Gastroesophageal sphincter (tissue), 3 donors: ENCODE data around the gene SRSF8.

Experiments
- POLR2A ChIP-seq, 2 donors: fragments of 450-650 bp; IDR thresholded peaks; one replicate each; pipeline ENCODE4 v1.6.1; 2017; ENCODE audit warnings: antibody characterized with exemption in 2 of 2, mild to moderate bottlenecking in 2 of 2, moderate library complexity in 1 of 2
- TF ChIP-seq, protein P1 (sequence below), 4 experiments: fragments of 200-600 bp in 2 of 4; fragments of 450-650 bp in 2 of 4; sonication (generic) in 1 of 4; IDR thresholded peaks; one replicate each; pipeline ENCODE4 v1.5.1; 2017 to 2019; ENCODE audit warnings: antibody characterized with exemption in 4 of 4, mild to moderate bottlenecking in 2 of 4, moderate library complexity in 2 of 4

DNA sequence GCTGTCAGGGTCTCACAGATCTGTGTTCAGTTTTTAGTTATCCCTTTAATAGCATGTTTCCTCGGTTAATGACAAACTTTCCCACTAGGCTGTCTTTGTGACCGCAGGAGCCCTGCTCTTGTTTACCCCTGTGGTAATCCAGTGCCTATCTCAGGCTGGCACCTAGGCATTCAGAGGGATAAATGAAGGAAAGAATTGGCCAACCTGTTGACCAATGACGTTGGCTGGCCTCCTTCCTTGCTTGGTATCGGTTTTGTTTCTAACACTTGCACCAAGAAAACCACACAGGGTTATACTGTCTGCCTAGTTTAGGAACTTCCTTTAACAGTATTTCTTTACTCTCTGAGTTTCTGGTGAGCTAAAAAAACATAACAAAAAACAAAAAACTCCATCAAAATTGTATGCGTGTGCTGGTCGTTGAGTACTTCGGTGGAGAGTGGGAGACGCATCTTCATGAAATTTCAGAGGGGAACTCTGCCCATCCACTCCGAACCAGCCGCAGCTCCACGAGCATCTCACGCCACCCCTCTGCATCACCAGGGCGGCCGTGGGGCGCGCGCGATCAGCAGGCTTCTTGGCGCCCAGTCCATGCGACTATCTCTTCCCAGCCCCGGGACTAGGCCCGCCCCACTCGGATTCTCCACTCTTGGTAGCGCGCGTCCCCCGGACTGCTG lies 22.4 kb downstream of the SRSF8 start:
- no peak for TF ChIP-seq POLR2A (IDR thresholded peaks at IDR 0.05)
- TF ChIP-seq, protein P1, sequence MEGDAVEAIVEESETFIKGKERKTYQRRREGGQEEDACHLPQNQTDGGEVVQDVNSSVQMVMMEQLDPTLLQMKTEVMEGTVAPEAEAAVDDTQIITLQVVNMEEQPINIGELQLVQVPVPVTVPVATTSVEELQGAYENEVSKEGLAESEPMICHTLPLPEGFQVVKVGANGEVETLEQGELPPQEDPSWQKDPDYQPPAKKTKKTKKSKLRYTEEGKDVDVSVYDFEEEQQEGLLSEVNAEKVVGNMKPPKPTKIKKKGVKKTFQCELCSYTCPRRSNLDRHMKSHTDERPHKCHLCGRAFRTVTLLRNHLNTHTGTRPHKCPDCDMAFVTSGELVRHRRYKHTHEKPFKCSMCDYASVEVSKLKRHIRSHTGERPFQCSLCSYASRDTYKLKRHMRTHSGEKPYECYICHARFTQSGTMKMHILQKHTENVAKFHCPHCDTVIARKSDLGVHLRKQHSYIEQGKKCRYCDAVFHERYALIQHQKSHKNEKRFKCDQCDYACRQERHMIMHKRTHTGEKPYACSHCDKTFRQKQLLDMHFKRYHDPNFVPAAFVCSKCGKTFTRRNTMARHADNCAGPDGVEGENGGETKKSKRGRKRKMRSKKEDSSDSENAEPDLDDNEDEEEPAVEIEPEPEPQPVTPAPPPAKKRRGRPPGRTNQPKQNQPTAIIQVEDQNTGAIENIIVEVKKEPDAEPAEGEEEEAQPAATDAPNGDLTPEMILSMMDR (IDR thresholded peaks at IDR 0.05) = no peak
